ENCODE measurements around the gene THOC6. TPM values are rescaled to one million over a fixed set of nuclear protein-coding genes. Genes with fewer than 3 reads are reported as not detected.

THOC6 gene
- total and polyA plus RNA-seq, 9 of the 15 experiments (the other 6 are each of a cell fraction or from before 2014, with no cell fraction given), result 2.5 to 65.4 (median 42.3) TPM

GRCh38 chr16:3017794-3018506, 5.9 kb upstream of the THOC6 start, which contains the start of gene CLDN6 (continued):
- no peak for TF ChIP-seq CBFB (CRISPR knock-in tag; IDR thresholded peaks at IDR 0.05)
- peak; percentile 76 for TF ChIP-seq GATAD2B (IDR thresholded peaks at IDR 0.05; ENCODE audit: borderline replicate concordance)
- no peak for TF ChIP-seq MTA2 (IDR thresholded peaks at IDR 0.05; ENCODE audit: low read depth)
- no peak for TF ChIP-seq FOXM1 (IDR thresholded peaks at IDR 0.05; ENCODE audit: low read depth)
- no peak for TF ChIP-seq FOXM1 (CRISPR knock-in tag; IDR thresholded peaks at IDR 0.05; ENCODE audit: low read depth)
- no peak for TF ChIP-seq ETS1 (conservative IDR thresholded peaks at IDR 0.05; ENCODE audit: control insufficient read depth, low read depth, low read length)
- TF ChIP-seq FOSL1 (tag; conservative IDR thresholded peaks at IDR 0.05), result no peak
- no peak for TF ChIP-seq EP300 (IDR thresholded peaks at IDR 0.05; ENCODE audit: low read length)
- TF ChIP-seq MBD1 (CRISPR knock-in tag; IDR thresholded peaks at IDR 0.05), result no peak
- no peak for TF ChIP-seq SAFB2 (IDR thresholded peaks at IDR 0.05; ENCODE audit: borderline replicate concordance, low read depth, low read length, severe bottlenecking)
- no peak for TF ChIP-seq ZBTB40 (IDR thresholded peaks at IDR 0.05)
- TF ChIP-seq ZBTB40 (CRISPR knock-in tag; IDR thresholded peaks at IDR 0.05), result no peak
- no peak for TF ChIP-seq CHD4 (IDR thresholded peaks at IDR 0.05; ENCODE audit: insufficient read depth, insufficient replicate concordance, low read depth, low read length, poor library complexity, severe bottlenecking)
- no peak for TF ChIP-seq CBX1 (IDR thresholded peaks at IDR 0.05; ENCODE audit: low read depth)
- TF ChIP-seq ELK1 (CRISPR knock-in tag; IDR thresholded peaks at IDR 0.05), result no peak

Measured in K562 (cell line).